ENCODE data around the gene NEAT1.

Gene NEAT1

DNA sequence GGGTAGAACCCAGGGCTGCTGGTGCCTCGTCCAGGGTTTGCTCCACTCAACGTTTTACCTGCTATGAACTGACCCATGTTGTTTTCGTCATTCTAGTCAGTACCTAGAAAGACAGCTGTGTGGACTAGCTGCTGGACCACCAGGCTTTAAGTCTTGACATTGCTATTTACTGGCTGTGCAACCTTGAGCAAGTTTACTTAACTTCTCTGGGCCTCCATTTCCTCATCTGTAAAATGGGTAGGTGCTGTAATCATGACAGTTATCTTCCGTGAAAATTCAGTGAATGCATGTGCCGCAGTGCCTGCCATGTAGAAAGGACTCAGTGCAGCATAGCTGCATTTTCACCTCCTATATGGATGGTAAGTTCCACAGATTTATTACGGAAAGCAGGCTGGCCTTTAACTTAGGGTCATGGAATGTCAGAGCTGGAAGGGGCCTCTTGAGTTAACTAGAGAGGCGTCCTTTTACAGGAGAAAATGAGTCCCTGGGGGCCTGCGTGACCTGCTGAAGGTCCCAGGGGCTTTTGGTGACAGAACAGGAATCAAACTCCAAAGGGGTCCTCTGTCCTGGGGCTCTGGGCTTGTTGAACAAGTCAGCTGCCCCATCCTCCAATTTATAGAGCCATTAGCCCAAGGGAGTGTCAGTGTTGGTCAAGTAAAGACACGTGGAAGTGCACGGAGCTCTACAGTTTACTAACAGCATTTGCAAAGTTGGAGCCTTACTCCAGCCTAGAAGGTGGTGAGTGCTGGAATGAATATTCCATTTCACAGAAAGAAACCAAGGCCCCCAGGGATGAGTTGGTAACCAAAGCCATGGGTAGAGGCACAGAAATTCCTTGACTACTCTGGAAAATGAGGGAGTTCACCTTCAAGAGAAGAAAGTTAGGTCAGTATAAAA is 64.2 kb downstream of the NEAT1 start:
- Histone ChIP-seq H3K27me3 (ENCODE audit: control insufficient read depth in 2 of 2, insufficient read depth in 2 of 2, low read length in 2 of 2) (no peaks in the 10 kb centered on the region), H3K9me3 (ENCODE audit: control insufficient read depth in 2 of 2, low read length in 2 of 2) (no peaks in the 10 kb centered on the region), H3K9ac (ENCODE audit: low read depth in 1 of 2, low read length in 2 of 2) (no peak overlapping the region), H3K36me3 (ENCODE audit: control insufficient read depth in 2 of 2, insufficient read depth in 2 of 2, low read length in 2 of 2) (no peaks in the 10 kb centered on the region), H3K27ac (ENCODE audit: low read depth in 2 of 2, low read length in 2 of 2) (peak overlapping the region; percentile 65 to 77), H3K4me3 (ENCODE audit: low read length in 2 of 2) (no peak overlapping the region), H3K4me1 (ENCODE audit: control insufficient read depth in 2 of 2, insufficient read depth in 2 of 2, low read length in 2 of 2) (peaks cover 48 to 57% of the 10 kb centered on the region in 2 donors)

DNA sequence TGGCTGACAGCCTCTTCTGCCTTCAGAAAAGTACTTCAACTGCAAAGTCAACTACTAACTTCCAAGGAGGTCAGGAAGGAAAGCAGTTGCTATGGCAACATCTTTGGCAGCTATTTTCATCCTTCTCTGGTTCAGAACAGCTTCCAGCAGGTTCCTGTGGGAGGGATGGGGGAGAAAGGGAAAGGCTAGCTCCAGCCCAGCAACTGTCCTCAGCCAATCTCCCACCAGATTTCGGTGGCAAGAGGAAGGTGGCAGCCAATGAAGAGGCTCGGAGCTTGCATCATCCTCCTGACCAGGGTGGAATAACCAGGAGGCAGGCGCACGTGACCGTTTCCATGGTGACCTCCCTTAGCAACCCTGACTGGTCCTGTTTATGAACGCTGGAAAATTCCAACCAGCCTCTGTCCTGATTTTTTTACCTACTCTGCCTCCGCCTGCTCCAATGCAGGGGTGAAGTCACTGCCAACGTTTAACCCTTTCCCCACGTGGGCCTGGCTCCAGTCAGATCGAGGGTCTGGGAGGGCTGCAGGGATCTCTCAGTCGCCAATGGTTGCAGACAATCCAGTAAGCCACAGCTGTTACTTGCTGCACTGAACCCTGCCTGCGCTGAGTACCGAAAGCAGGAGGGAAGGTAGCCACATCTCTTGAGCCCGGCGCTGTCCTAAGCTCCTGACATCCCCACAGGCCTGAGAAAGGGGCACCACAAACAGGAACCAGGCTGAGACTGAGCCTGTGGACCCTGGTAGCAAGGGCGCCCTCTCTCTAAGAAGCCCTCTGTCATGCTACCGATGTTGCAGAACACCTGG is 65.1 kb downstream of the NEAT1 start:
- Histone ChIP-seq H3K27ac (ENCODE audit: low read depth in 2 of 2, low read length in 2 of 2) (peak overlapping the region; percentile 92 to 96), H3K27me3 (ENCODE audit: control insufficient read depth in 2 of 2, insufficient read depth in 2 of 2, low read length in 2 of 2) (no peaks in the 10 kb centered on the region), H3K36me3 (ENCODE audit: control insufficient read depth in 2 of 2, insufficient read depth in 2 of 2, low read length in 2 of 2) (no peaks in the 10 kb centered on the region), H3K9ac (ENCODE audit: low read depth in 1 of 2, low read length in 2 of 2) (peak overlapping the region; percentile 68 to 77), H3K4me3 (ENCODE audit: low read length in 2 of 2) (peak overlapping the region; percentile 37 to 44), H3K9me3 (ENCODE audit: control insufficient read depth in 2 of 2, low read length in 2 of 2) (no peaks in the 10 kb centered on the region), H3K4me1 (ENCODE audit: control insufficient read depth in 2 of 2, insufficient read depth in 2 of 2, low read length in 2 of 2) (peaks cover 57 to 65% of the 10 kb centered on the region in 2 donors)

DNA sequence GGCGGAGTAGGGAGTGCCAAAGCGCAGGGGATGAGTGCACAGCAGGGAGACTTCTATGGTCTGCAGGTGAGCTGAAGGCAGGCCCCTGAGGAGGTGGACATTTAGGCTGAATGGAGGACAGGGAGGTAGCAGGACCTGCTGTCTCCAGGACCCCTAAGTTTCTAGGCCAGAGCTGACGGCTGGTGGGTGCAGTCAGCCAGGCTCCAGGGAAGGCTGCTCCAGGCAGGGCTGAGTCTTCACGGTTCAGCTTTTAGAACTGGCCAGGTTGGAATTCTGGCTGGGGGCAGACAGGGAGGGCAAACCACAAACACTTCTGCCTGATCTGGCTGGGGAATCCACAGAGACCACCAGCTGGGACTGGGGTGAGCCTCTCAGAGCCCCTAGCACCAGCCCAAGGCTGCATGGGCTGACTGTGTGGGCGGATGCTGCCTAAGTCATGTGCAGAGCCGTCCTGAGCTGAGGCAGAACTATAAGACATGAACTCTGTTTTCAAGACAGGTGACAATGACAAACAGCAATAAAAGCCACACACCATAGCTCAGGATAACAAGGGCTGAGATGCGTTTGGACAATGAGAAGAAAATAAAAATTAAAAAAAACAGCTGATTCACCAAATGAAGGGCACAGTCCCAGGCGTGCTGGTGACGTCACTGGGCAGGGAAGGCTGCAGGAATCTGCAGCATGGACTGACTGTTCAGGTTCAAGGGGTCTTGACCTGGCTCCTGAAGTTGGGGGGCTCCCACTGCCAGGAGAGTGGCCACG is 65.9 kb downstream of the NEAT1 start:
- Histone ChIP-seq H3K4me3 (ENCODE audit: low read length in 2 of 2) (peak overlapping the region; percentile 37 to 44), H3K27ac (ENCODE audit: low read depth in 2 of 2, low read length in 2 of 2) (peak overlapping the region; percentile 92 to 96), H3K9me3 (ENCODE audit: control insufficient read depth in 2 of 2, low read length in 2 of 2) (no peaks in the 10 kb centered on the region), H3K4me1 (ENCODE audit: control insufficient read depth in 2 of 2, insufficient read depth in 2 of 2, low read length in 2 of 2) (peaks cover 65 to 73% of the 10 kb centered on the region in 2 donors), H3K27me3 (ENCODE audit: control insufficient read depth in 2 of 2, insufficient read depth in 2 of 2, low read length in 2 of 2) (no peaks in the 10 kb centered on the region), H3K36me3 (ENCODE audit: control insufficient read depth in 2 of 2, insufficient read depth in 2 of 2, low read length in 2 of 2) (no peaks in the 10 kb centered on the region), H3K9ac (ENCODE audit: low read depth in 1 of 2, low read length in 2 of 2) (peak overlapping the region; percentile 68 to 77)

DNA sequence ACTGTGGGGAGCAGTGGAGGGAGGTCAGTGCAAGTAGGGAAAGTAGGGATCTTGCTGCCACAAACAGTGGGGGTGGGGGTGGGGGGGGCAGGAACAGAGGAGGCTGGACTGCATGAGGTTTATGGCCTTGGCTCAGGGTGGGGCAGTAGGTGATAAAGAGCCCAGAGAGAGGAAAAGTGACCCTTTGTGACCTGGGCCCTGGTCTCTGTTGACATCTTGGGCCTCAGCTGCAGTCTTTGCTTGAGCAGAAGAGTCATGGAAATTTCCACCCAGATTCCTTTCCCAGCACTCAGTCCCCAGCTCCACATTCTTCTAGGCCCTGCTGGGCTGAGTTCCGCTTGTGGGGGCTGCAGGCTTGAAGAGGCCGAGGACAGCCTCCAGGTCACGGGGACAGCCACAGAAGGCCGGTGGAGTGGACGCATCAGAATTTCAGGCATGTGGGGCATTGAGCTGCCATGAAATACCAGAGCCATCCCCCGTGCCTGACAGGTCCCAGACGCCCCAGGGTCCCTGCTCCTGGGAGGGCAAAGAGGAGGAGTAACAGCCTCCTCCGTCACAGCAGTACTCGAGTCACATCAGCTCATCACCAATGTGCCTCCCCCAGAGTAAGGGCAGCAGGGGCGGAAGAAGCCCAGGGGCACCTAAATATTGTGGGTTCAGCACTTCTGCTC is 66.6 kb downstream of the NEAT1 start:
- H3K36me3 ChIP-seq (ENCODE audit: control insufficient read depth in 2 of 2, insufficient read depth in 2 of 2, low read length in 2 of 2): no peaks in the 10 kb centered on the region
- H3K9me3 ChIP-seq (ENCODE audit: control insufficient read depth in 2 of 2, low read length in 2 of 2): no peaks in the 10 kb centered on the region
- H3K4me3 ChIP-seq (ENCODE audit: low read length in 2 of 2): peak overlapping the region in 1 of 2 donors; percentile 35
- peaks cover 66 to 80% of the 10 kb centered on the region in 2 donors for H3K4me1 ChIP-seq (ENCODE audit: control insufficient read depth in 2 of 2, insufficient read depth in 2 of 2, low read length in 2 of 2)
- H3K9ac ChIP-seq (ENCODE audit: low read depth in 1 of 2, low read length in 2 of 2): peak overlapping the region; percentile 48 to 68
- no peaks in the 10 kb centered on the region for H3K27me3 ChIP-seq (ENCODE audit: control insufficient read depth in 2 of 2, insufficient read depth in 2 of 2, low read length in 2 of 2)
- peak overlapping the region; percentile 92 to 96 for H3K27ac ChIP-seq (ENCODE audit: low read depth in 2 of 2, low read length in 2 of 2)

DNA sequence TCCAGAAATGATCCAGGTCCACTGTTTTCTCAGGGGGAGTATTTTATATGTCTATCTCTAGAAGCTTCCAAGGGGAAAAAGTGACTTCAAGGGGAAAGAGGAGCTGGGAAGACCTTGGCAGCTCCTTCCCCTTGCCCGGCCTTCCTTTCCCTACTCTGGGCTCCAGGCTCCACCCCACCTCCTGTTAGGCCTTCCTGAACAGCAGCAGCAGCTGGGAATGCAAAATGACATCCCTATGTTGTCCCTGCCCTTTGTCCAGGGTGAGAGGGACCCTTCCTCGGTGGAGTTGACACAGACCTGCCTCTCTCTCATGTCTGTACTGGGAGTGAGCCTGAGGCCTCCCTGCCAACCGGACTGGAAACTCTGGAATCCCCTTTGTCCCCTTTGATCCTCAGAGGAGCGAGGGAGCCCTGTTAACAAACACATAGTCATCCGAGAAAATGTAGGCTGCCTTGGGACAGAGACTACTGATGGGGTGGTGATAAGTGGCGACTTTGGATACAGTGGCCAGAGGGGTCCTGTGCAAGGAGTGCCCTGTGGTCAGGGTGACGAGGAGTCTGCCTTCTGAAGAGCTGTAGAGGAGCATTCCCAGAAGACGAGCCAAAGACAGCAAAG is 67.2 kb downstream of the NEAT1 start:
- Histone ChIP-seq H3K4me3 (ENCODE audit: low read length in 2 of 2) (peak overlapping the region; percentile 17 to 35), H3K27me3 (ENCODE audit: control insufficient read depth in 2 of 2, insufficient read depth in 2 of 2, low read length in 2 of 2) (no peaks in the 10 kb centered on the region), H3K36me3 (ENCODE audit: control insufficient read depth in 2 of 2, insufficient read depth in 2 of 2, low read length in 2 of 2) (no peaks in the 10 kb centered on the region), H3K9me3 (ENCODE audit: control insufficient read depth in 2 of 2, low read length in 2 of 2) (no peaks in the 10 kb centered on the region), H3K4me1 (ENCODE audit: control insufficient read depth in 2 of 2, insufficient read depth in 2 of 2, low read length in 2 of 2) (peaks cover 70 to 86% of the 10 kb centered on the region in 2 donors), H3K27ac (ENCODE audit: low read depth in 2 of 2, low read length in 2 of 2) (peak overlapping the region; percentile 92 to 96), H3K9ac (ENCODE audit: low read depth in 1 of 2, low read length in 2 of 2) (peak overlapping the region; percentile 48 to 68)

DNA sequence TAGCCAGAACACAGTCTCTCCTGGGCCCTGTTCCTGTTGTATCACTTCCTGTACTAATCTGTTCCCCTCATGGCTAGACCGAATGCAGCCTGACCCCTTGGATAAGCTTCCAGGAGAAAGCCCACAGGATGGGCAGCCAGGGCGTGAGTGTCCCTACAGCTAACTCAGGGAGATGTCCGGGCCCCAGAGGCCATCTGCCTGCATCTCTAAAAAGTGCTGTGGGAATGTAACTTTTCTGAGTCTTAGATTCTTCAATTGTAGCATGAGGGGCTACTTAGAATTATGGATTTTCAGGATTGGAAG is 68.5 kb downstream of the NEAT1 start:
- H3K36me3 ChIP-seq (ENCODE audit: control insufficient read depth in 2 of 2, insufficient read depth in 2 of 2, low read length in 2 of 2): no peaks in the 10 kb centered on the region
- H3K9me3 ChIP-seq (ENCODE audit: control insufficient read depth in 2 of 2, low read length in 2 of 2): no peaks in the 10 kb centered on the region
- peak overlapping the region; percentile 92 to 96 for H3K27ac ChIP-seq (ENCODE audit: low read depth in 2 of 2, low read length in 2 of 2)
- H3K9ac ChIP-seq (ENCODE audit: low read depth in 1 of 2, low read length in 2 of 2): peak overlapping the region; percentile 49 to 76
- no peak overlapping the region for H3K4me3 ChIP-seq (ENCODE audit: low read length in 2 of 2)
- H3K4me1 ChIP-seq (ENCODE audit: control insufficient read depth in 2 of 2, insufficient read depth in 2 of 2, low read length in 2 of 2): peaks cover 73 to 82% of the 10 kb centered on the region in 2 donors
- no peaks in the 10 kb centered on the region for H3K27me3 ChIP-seq (ENCODE audit: control insufficient read depth in 2 of 2, insufficient read depth in 2 of 2, low read length in 2 of 2)

DNA sequence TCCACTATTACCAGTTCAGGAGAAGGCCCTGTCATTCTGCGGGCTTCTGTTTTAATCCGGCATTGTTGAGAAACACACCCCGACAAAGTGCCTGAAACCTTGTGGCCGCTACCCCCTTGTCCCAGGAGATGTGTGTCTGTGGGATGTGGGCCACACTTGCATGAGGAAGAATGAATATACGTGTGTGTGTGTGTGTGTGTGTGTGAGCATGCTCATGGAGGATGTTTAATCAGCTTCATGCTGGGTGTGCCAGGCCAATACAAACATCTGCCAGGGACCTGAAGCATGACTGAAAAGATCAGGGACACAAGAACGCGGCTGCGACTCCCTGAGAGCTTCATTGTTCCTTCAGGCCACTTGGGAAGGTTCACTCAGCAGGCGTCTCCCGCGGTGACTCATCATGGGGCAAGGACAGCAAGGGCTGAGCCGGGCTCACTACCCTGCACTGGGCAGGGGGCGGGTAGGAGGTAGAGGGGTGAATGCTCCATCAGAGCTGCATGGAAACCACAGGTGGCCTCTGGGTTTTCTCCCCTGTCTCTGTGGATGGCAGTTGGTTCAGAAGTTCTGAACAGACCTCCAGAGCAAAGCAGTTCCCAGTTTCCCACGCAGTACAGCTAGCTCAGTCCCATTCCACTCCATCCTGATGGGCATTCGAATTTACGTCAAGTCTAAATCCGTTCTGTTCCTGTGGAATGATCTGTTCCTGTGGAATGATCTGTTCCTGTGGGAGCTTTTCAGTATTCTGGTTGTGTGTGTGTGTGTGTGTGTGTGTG is 69.2 kb downstream of the NEAT1 start:
- no peaks in the 10 kb centered on the region for H3K36me3 ChIP-seq (ENCODE audit: control insufficient read depth in 2 of 2, insufficient read depth in 2 of 2, low read length in 2 of 2)
- H3K4me3 ChIP-seq (ENCODE audit: low read length in 2 of 2): peak overlapping the region; percentile 18 to 56
- peak overlapping the region; percentile 47 to 76 for H3K9ac ChIP-seq (ENCODE audit: low read depth in 1 of 2, low read length in 2 of 2)
- H3K27ac ChIP-seq (ENCODE audit: low read depth in 2 of 2, low read length in 2 of 2): peak overlapping the region; percentile 92 to 96
- H3K4me1 ChIP-seq (ENCODE audit: control insufficient read depth in 2 of 2, insufficient read depth in 2 of 2, low read length in 2 of 2): peaks cover 76 to 89% of the 10 kb centered on the region in 2 donors
- H3K27me3 ChIP-seq (ENCODE audit: control insufficient read depth in 2 of 2, insufficient read depth in 2 of 2, low read length in 2 of 2): no peaks in the 10 kb centered on the region
- no peaks in the 10 kb centered on the region for H3K9me3 ChIP-seq (ENCODE audit: control insufficient read depth in 2 of 2, low read length in 2 of 2)

DNA sequence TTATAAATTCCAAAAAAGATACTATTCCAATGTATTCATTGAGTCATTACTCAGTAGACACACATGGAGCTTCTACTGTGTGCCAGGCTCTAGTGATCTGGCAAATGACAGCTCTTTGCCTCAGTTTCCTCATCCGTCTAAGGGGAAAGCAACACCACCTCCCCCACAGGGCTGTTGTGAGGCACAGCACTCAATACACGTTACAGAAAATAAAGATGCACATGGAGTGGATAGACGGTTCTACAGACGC is 69.7 kb downstream of the NEAT1 start:
- Histone ChIP-seq H3K27ac (ENCODE audit: low read depth in 2 of 2, low read length in 2 of 2) (peak overlapping the region; percentile 92 to 96), H3K36me3 (ENCODE audit: control insufficient read depth in 2 of 2, insufficient read depth in 2 of 2, low read length in 2 of 2) (no peaks in the 10 kb centered on the region), H3K9ac (ENCODE audit: low read depth in 1 of 2, low read length in 2 of 2) (peak overlapping the region; percentile 47 to 76), H3K4me3 (ENCODE audit: low read length in 2 of 2) (peak overlapping the region in 1 of 2 donors; percentile 56), H3K9me3 (ENCODE audit: control insufficient read depth in 2 of 2, low read length in 2 of 2) (no peaks in the 10 kb centered on the region), H3K27me3 (ENCODE audit: control insufficient read depth in 2 of 2, insufficient read depth in 2 of 2, low read length in 2 of 2) (no peaks in the 10 kb centered on the region), H3K4me1 (ENCODE audit: control insufficient read depth in 2 of 2, insufficient read depth in 2 of 2, low read length in 2 of 2) (peaks cover 79 to 89% of the 10 kb centered on the region in 2 donors)

All from mucosa of rectum (tissue), 2 donors.